ENCODE measurements around the gene SLC38A5.
A peak's percentile ranks its signal among the peaks of the same experiment; 100 is the strongest.
"Not testable (repeated sequence)": the region's sequence is repeated elsewhere in the genome, so short reads cannot be mapped to it uniquely, and the experiment has no call there.

Gene SLC38A5

DNA sequence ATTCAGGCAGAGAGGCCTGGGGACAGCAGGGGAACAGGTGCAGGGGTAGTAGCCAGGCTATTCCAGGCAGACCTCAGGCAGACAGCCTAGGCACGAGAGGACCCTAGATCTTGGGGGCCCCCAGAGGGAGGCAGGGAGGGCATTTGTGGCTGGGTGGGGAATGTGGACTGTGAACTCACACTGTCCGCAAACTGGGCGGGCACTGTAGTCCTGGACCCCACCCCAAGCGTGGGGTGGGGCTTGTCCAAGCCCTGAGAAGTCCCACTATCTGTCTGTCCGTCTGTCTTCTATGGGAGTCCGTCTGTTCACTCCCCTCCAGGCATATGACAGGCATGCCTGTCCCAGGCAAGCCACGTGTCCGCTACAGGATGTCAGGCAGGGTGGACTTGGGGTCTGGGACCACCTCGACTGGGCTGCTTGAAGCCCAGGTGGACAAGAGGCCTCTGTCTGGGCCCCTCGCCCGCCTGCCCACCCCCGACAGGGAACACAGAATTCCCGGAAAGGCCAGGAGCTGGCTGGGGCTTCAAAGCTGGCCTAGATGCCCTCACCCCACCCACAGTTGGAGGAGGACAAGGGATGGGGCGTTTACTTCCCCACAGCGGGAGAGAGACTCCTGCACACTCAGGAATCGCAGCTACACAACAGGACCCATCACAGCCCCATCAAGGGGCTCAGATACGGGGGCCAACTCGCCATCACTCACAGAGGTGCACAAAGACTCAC lies at the start of gene SLC38A5:
Gene SLC38A5 (minus strand): TSS at position 151 of the 723 bp plus-strand sequence. CDS start 2,336 bp downstream, outside the sequence.
- no peak for DNase-seq (ENCODE audit: low read depth in 2 of 3, low spot score in 1 of 3)

DNA sequence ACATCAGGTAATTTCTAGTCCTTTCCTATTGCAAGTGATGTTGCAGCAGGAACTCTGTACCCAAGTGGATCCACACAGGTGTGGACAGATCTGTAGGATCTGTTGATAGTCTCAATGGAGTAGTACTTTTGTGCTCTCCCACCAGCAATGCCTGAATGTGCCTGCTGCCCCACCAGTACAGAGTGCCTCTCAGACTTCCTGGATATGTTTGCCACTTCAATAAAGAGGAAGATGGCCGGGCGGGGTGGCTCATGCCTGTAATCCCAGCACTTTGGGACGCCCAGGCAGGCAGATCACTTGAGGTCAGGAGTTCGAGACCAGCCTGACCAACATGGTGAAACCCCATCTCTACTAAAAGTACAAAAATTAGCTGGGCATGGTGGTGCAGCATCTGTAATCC lies 49.4 kb upstream of the SLC38A5 start:
- not testable (repeated sequence) for DNase-seq (ENCODE audit: low read depth in 2 of 3, low spot score in 1 of 3)

DNA sequence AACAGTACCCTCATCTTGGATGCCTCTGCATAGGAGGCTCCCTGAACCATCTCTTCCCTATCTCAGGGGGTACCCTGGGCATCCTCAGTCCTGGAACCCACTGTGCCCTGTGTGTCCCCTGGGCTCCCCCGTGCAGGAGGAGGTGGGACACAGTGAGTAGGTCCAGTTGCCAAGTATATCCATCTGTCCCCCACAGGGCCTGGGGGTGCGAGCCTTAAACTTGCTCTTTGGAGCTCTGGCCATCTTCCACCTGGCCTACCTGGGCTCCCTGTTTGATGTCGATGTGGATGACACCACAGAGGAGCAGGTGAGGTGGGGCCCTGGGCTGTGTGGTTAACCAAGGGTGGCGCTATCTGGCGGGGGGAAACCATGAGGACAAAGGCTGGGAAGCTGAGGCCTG lies 46.9 kb upstream of the SLC38A5 start:
- DNase-seq (ENCODE audit: low read depth in 2 of 3, low spot score in 1 of 3), result no peak

DNA sequence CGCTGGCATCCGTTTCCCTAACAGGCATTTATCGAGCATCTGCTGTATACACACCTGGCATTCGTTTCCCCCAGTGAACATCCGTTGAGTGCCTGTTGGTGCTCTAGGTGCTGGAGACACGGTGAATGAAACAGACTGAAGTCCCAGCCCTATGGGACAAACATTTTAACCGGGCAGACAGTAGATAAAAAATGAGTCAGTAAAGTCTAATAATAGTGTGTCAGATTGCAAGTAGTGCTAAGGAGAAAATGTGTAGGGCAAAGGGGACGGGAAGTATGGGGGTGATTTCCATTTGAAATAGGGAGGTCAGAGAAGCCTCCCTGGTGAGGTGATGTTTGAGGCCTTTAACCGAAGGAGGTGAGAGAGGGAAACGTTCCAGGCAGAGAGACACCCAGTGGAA lies 46.2 kb upstream of the SLC38A5 start:
- no peak for DNase-seq (ENCODE audit: low read depth in 2 of 3, low spot score in 1 of 3)

DNA sequence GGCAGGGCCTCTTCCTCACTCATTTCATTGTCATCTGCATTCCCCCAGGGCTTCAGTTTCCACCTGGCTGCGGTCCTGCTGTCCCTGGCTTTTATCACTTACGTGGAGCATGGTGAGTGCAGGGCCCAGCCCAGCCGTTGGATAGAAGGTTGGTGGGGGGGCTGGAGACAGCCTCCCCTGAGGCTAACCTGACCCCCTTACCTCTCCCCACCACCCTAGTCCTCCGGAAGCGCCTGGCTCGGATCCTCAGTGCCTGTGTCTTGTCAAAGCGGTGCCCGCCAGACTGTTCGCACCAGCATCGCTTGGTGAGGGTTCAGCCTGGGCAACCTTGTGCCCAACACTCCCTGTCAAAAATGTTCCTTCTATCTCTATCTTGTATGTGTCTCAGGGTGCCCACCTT lies 45.8 kb upstream of the SLC38A5 start:
- no peak for DNase-seq (ENCODE audit: low read depth in 2 of 3, low spot score in 1 of 3)

DNA sequence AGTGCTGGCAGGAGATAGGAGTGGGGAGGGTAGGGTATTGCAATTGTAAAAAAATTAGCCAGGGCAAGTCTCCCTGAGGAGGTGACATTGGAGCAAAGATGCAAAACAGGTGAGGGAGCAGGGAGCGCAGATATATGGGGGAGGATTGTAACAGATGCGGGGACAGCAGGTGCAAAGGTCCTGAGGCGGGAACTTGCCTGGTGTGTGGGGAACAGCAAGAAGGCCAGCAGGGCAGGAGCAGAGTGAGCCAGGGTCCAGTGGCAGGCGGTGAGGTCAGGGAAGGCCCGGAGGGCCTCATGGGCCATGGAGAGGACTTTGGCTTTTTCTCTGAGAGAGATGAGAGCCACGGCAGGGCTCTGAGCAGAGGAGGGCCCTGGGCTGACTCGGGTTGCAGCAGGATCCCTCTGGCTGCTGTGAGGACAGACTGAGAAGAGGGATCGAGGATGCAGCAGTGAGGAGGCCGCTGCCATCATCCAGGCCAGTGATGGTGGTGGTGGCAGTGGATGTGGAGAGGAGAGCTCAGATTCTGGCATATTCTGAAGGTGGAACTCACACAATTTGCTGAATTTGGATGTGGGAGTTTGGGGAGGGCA lies 44.9 kb upstream of the SLC38A5 start:
- no peak for DNase-seq (ENCODE audit: low read depth in 2 of 3, low spot score in 1 of 3)

DNA sequence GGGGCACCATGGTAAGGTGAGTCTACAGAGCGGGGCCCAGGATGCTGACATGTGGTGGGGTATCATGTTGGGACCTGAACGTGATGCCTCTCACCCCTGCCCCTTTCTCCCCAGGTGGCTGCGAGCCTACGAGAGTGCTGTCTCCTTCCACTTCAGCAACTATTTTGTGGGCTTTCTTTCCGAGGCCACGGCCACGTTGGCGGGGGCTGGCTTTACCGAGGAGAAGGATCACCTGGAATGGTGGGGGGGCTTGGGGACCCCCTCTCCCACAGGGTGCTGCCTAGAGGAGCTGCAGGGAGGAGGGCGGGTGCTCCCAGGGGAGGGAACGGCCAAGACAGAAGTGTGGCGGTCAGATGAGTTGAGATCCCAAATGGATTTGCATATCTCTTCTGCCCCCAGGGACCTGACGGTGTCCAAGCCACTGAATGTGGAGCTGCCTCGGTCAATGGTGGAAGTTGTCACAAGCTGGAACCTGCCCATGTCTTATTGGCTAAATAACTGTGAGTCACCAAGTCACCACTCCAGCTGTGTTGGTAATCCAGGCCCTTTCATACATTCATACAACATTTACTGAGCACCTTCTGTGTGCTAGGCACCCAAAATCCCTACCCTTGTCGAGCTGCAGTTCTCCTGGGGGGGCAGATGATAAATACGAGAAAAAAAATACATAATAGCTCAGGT lies 44.2 kb upstream of the SLC38A5 start:
- DNase-seq (ENCODE audit: low read depth in 2 of 3, low spot score in 1 of 3), result no peak

DNA sequence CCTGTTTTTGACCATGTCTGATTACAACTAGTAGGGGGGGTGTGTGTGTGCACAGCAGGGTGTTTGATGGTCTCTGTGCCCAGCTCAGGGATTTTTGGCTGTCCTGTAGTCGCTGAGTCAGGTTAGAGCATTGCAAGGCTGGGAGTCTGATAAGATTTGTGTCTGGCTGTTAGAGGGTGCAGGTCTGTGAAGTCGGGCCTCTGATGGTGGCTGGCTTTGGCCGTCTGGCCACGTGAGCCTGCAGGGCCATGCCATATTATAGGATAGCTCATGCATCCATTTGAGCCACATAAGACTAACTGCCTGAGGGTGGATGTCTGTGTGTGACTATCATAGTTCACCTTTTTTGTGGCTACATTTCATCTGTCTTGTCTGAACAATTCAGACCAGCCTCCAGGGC lies 43.6 kb upstream of the SLC38A5 start:
- DNase-seq (ENCODE audit: low read depth in 2 of 3, low spot score in 1 of 3), result no peak

DNA sequence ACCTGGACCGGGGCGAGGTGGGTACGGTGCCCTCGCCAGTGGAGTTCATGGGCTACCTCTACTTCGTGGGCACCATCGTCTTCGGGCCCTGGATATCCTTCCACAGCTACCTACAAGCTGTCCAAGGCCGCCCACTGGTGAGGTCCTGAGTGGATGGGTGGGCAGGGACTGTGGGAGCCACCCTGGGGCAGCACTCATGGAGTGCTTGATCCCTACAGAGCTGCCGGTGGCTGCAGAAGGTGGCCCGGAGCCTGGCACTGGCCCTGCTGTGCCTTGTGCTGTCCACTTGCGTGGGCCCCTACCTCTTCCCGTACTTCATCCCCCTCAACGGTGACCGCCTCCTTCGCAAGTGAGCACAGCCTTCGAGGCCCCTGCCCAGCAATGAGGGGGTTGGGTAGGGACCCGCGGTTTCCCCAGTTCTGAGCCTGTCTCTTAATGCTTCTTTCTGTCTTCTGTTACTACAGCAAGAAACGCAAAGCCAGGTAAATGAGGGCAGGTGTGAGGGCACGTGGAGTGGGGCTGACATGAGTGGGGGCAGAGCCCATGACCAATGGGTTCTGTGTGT lies 42.4 kb upstream of the SLC38A5 start:
- no peak for DNase-seq (ENCODE audit: low read depth in 2 of 3, low spot score in 1 of 3)

DNA sequence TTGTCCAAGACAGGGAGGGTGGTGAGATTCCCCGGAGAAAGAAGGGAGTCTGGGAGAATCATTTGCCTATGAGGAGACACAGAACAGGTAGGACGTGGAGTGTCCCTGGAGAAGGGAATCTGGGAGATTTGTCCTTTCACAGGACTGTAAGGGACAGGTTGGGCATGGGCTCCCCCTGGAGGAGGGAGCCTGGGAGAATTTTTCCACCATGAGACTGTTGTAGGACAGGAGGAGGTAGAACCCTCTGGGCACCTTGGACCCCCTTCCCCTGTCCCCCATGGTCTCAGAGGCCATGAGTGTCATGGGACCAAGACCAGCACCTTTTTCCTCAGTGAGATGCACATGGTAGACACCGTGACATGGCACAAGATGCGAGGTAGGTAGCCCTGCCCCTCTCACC lies 41.5 kb upstream of the SLC38A5 start:
- DNase-seq (ENCODE audit: low read depth in 2 of 3, low spot score in 1 of 3), result no peak

DNA sequence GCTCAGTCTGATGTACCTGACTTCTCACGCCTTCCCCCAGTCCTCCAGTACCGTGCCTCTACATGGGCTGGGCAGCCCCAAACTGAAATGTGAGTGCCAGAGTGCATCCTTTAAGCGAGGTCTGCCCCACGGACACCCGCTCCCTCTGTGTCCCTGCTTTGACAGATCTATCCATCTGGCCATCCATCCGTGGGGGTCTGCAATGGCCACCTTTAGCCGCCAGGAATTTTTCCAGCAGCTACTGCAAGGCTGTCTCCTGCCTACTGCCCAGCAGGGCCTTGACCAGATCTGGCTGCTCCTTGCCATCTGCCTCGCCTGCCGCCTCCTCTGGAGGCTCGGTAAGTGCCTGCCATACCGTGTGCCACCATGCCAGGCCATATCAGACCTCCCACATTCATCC lies 39.6 kb upstream of the SLC38A5 start:
- no peak for DNase-seq (ENCODE audit: low read depth in 2 of 3, low spot score in 1 of 3)

DNA sequence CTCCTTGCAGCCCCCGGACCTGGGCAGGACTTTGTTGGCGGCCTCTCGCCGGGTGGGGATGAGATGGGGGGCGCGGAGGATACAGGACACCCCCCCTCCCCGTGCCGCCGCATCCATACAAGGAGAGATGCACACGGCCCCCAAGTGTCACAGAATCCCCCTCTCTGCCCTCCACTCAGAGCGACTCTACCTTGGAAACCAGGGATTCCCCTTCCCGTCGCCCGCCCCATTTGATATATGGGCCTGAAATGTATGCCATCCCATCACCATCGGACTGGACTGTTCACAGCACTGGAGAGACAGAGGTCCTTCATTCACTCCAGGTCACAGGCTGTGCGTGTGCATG lies 39.2 kb upstream of the SLC38A5 start:
- no peak for DNase-seq (ENCODE audit: low read depth in 2 of 3, low spot score in 1 of 3)

DNA sequence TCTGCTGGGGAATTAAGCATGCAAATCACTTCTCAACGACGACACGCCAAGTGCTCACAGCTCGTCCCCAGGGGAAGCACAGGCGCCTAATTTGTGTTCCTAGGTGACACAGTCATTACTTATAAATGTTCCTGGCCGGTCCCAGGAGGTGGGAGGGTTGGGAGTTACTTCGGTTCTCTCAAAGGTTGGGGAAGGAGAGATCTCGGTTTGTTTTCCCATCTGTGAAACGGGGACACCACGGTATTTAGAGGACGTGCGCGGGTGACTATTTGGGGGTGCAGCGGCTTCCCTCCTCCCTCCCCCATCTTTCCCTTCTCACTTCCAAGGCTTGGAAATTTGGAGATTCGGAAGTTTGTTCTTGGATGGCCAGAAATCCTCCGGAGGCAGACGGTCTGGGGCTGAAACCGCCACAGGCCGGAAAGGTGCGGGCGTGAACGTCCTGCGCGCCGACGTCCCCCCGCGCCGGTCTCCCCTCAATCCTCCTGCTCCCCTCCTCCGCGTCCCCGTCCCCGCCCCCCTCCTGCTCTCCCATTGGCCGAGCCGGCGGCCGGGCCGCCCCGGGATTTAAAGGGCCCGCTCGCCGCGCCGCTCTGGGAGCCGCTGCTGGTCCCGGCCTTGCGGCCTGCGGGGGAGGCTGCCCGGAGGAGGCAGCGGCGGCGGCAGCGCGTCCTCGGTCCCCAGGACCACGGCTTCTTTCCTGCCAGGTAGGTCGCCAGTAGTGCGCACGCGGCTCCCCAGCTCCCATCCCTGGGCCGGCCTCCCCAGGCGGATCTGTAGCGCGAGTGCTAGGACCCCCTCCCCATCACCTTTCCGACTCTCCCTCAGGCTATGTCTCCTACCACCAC lies 38.6 kb upstream of the SLC38A5 start, which contains the start of gene PORCN:
Gene PORCN (plus strand): TSS at position 593 of the 845 bp plus-strand sequence. CDS start 829 bp downstream, outside the sequence.
- DNase-seq (ENCODE audit: low read depth in 2 of 3, low spot score in 1 of 3), result peak; percentile 46 to 77 (median 49)

DNA sequence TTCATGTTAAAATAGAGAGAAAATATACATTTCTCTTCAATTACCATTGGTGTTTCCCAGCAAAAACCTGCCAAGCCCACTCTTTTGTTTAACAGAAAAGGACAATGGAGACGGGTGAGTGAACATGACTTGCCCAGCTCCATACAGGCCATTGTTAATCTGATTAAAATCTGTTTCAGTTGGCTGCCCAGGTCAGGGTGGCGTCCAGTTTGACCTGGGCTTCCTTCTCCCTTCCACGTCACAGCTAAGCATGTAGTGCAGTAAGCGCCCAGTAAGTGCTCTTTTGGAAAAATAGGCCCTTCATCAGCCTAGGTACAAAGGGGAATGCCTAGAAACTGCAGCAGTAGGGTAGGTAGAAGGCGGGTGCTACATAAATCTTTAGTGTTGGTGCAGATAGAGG lies 37.2 kb upstream of the SLC38A5 start:
- DNase-seq (ENCODE audit: low read depth in 2 of 3, low spot score in 1 of 3), result no peak

DNA sequence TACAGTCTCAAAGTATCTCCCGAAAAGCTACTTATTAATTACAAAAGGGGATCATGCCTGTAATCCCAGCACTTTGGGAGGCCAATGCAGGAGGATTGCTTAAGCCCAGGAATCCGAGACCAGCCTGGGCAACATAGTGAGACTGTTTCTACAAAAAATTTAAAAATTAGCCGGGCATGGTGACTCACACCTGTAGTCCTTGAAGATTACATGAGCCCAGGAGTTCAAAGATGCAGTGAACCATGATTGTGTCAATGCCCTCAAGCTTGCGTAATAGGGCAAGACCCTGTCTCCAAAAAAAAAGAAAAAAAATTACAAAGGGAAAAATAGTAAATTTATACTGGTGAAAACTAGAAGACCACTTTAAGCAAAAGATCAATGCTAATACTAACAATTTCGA lies 35.4 kb upstream of the SLC38A5 start:
- no peak for DNase-seq (ENCODE audit: low read depth in 2 of 3, low spot score in 1 of 3)

DNA sequence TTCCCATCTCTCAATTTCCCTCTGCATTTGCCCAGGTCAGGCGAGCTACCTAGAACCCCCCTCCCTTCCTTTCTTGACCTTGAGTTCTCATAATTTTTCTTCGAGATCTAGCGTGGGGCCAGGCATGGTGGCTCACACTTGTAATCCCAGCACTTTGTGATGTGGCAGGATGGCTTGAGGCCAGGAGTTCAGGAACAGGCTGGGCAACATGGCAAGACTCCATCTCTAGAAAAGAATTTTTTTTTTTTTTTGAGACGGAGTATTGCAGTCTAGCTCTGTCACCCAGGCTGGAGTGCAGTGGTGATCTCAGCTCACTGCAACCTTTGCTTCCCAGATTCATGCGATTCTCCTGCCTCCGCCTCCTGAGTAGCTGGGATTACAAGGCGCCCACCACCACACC lies 34.2 kb upstream of the SLC38A5 start:
- DNase-seq (ENCODE audit: low read depth in 2 of 3, low spot score in 1 of 3), result no peak

DNA sequence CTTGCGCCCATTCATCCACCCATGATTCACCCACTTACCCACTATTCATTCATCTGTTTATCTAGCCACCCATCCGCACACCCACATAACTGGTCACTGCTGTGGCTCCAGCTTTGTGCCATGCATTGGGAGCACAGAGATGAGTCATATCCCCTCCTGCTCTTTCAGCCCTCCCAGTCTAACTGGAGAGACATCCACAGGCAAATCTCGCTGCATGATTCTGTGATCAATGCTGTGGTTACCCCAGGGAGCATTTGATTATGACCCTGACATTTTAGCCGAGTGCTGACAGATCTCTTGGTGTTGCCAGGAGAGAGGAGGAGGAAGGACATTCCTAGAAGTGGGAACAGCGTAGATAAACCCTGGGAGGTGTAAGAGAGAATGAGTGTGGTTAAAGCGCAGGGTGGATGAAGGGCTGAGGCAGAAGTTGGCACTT lies 28.3 kb upstream of the SLC38A5 start:
- no peak for DNase-seq (ENCODE audit: low read depth in 2 of 3, low spot score in 1 of 3)

DNA sequence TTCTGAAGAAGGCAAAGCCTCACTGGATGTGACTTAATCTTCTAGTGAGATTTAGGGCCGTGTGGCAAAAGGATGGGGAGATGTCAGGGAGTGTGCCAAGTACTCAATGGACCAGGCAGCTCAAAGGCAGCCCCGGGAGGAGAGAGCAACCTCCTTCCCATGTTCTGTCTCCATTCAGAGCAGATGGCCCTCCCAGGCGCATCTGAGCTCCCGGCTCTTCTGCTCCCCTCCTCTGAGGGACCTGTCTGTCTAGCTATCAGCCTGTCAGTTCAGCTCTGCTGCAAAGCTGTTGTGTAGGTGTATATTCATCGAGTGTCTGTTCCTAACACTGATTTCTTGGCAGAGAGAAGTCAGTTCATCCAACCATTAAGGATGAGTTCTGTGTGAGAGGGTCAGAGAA lies 27.8 kb upstream of the SLC38A5 start:
- DNase-seq (ENCODE audit: low read depth in 2 of 3, low spot score in 1 of 3), result no peak

DNA sequence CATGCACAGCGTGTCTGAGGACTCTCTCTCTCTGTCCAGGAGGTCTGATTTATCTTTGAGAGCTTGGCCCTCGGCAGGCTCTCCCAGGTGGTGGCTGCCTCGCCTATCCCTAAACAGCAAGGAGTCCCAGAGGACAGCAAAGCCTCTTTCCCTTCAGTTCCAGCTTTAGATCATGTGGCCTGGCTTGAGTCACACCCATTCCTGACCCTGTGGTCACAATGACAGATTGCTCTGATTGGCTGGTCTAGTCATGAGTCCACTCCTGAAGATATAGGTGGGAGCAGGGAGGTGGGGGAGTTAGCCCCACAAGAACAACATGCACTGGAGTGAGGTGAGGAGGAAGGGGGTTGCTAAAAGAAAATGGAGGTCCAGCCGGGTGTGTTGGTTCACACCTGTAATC lies 26.6 kb upstream of the SLC38A5 start:
- no peak for DNase-seq (ENCODE audit: low read depth in 2 of 3, low spot score in 1 of 3)

DNA sequence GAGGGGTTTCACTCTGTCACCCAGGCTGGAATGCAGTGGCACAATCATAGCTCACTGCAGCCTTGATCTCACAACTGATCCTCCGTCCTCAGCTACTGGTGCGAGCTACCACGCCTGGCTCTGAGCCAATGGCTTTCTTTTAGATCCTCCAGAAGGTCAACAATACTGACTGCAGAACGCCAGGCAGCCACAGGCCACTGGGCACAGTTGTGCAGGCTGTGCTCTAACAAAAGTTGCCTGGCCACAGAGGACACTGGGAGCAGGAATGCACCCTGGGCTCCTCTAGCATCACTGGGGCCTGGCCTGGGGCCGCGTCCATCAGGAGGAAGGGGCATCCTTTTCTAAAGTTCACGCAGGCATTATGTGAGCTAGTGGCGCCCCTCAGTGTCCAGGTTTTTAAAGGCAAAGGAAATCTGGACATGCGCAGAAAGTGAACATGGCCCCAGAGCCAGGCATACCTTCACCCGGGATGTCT lies 23.9 kb upstream of the SLC38A5 start:
- no peak for DNase-seq (ENCODE audit: low read depth in 2 of 3, low spot score in 1 of 3)

DNA sequence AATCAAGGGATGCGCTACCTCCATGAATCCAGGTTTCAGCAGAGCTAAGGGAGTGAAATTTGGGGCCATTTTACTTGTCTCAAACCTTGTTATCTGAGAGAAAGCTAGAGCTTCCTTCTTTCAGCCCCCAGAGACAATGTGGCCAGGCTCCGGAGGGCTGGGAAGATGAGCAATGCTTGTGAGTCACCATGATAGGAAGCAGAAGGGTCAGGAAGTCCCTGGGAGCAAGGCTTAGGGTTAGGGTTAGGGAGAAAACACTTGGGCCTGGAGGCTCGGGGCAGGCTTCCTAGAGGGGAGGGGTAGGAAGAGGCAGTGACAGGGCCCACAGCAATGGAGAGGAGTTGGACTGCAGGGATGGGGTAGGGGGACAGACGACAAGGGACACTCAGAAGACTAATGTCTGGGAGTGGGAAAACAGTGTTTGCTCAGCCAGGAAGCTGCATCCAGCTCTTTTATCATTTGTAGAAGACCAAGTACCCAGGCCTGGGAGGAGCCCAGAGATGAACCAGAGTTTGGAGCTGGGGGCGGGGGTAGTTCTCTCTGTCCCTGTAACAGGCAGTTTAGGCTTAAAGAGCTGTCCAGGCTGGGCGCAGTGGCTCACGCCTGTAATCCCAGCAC lies 22.3 kb upstream of the SLC38A5 start:
- no peak for DNase-seq (ENCODE audit: low read depth in 2 of 3, low spot score in 1 of 3)
